HG03460 (cell line): ENCODE measurements around the gene PPP2R1B.

Experiments used
- ATAC-seq: cut with Tn5 transposase; IDR thresholded peaks from one replicate; pipeline ENCODE4 v1.9.1; 2021; ENCODE audit not compliant: unreplicated experiment

Gene PPP2R1B

DNA sequence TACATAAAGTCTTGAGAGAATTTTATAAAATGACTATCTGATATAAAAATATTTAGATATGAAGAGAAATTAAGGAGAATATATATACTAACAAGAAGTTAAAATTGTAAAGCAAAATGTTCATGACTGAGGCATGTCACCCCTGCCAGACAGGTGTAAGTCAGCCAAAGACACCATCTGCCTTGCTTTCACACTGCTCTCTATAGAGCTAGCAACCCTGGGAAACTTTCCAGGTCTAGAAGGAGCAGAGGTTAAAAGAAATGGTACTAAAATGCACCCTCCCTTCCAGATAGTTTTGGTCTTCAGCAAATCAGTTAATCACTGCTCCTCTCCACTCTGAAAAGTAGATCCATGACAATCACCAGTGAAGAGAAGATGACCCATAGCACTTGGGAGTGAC is 16.5 kb downstream of the PPP2R1B start:
- no peak for ATAC-seq

DNA sequence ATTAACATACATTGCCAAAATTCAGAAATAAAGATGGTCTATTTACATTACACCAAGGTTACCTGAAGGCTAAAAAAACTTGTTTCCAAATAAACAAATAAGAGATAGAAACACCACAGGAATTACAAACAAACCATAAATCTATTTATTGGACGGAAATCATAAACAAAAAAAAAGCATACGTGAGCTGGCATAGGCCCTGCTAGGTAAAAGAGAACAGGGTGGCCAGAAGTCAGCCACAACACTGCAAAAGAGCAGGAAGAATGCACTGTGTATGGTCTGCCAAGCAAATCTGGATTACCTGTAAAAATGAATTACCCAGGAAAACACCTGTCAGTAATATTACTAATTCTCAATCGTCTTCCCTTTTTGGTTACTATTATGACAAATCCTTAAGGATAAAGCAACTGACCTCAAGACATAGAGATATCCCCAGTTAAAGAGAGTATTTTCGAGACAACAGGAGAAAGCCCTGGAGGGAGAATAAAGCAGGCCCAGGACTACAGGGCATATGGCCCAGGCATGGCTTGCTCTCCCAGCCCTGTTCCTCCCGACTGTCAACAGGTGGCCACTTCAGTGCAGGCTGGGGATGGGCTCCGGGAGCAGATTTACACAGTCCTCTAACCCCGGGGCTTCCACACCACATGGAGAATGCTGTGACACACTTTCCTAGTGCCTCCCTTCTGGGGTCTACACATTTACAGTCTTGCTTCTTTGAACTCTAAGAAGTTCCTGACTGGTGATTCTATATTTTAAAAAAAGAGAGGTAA is 18.0 kb downstream of the PPP2R1B start:
- no peak for ATAC-seq

DNA sequence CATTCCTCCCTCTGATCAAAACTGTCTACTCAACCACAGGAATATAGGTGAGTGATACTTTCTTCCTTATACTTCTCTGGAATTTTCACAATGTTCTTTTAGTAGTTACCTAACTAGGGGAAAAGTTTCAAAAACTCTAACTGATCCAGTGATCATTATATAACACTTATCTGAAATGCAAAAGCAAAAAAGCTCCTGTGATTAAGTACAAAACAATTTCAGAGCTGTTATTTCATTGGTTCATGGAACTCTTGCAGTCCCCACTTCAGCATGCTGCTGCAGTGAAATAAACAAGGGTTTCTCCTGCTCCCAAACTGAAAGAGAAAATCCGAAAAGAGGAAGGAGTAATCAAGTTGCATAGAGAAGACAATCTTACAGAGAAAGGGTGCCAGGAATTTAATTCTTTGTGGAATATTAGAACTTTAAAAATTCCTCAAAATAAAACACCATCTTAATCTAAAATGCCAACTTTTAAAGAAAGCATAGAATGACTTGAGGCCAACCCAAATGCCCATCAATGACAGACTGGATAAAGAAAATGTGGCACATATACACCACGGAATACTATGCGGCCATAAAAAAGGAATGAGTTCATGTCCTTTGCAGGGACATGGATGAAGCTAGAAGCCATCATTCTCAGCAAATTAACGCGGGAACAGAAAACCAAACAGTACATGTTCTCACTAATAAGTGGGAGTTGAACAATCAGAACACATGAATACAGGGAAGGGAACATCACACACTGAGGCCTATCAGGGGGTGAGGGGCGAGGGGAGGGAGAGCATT is 20.3 kb downstream of the PPP2R1B start:
- ATAC-seq = no peak

DNA sequence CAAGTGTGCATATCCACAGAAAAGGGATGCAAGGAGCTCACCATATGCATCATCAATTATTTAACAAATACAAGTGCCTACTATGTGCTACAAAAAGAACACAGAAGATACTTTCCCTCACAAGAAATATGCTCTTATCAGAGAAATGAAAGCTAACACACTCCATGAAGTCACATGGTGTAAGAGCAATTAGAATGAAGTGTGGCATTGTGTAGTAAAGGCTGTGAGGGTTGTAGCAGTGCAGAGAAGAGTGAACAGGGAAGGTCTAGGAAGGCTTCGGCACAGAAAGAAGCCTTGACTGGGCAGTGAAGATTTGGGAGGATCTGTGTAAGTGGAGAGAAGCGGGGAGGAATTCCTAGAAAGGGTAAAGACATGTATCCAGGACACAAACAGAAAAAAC is 22.5 kb downstream of the PPP2R1B start:
- no peak for ATAC-seq

DNA sequence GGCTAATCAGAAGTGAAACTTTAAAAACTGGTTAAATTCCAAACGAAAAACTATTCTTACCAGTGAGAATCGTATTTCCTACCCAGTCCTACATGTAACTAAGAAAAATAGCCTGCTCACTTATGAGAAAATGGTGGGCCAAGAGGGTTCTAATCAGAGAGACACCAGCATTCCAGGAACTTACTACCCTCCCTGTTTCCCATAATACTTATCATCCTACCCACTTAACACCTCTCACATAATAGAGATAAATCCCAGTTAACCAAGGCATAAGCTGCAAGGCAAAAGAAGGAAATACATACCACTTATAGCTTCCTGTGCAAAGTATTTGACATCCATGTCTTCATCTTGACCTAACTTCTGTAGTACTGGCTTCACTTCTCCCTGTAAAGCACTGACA is 24.4 kb downstream of the PPP2R1B start:
- no peak for ATAC-seq

DNA sequence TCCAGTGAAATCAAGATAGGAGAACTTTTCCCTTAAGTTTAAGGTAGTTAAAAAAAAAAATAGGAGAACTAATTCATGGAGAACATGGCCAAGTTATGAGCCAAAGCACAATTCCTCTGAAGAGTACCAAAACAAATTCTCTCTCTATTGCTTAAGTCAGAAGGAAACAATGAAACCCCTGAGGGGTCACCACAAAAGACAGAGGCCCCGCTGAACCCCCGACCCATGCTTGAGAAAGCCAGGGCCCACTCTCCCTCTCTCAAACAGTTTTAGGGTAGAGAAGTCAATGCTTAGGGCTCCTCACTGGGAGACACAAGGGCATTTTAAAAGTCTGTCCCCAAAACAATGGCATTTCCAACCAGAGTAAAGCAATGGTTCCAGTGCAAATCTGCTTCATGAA is 26.9 kb downstream of the PPP2R1B start:
- no peak for ATAC-seq

DNA sequence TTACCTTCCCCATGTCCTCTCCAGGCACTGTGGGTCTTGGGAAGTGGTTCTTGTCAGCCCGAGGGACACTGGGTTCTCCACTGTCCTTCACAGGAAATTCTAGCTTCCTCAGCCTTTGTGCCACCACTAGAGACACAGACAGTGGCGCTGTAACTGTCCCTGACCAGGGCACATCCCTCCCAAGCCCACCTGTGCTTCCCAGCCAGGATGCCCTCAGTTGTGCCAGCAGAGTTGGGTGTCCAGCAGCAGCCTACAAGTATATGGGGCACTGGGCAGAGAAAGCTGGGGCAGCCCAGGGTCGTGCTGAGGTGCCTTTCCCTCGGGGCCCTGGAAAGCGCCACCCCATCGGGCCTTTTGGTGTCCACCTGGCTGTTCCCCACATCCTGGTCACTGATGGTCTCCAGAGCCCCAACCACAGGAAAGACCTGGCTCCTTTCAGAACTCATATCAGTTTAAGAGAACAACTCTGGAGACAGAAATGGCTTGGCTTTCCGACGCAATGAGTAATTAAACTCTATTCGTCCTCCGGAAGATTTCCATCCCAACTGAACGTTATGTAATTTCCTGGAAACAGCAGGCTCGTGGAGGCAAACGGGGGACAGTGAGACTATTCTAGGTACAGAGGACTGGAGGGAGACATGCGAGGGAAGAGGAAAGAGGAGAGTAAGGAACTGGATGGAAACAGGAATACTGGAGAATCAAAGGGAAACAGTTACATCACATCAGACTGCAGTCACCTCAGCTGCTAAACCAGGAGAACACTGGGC is 28.6 kb downstream of the PPP2R1B start:
- no peak for ATAC-seq

DNA sequence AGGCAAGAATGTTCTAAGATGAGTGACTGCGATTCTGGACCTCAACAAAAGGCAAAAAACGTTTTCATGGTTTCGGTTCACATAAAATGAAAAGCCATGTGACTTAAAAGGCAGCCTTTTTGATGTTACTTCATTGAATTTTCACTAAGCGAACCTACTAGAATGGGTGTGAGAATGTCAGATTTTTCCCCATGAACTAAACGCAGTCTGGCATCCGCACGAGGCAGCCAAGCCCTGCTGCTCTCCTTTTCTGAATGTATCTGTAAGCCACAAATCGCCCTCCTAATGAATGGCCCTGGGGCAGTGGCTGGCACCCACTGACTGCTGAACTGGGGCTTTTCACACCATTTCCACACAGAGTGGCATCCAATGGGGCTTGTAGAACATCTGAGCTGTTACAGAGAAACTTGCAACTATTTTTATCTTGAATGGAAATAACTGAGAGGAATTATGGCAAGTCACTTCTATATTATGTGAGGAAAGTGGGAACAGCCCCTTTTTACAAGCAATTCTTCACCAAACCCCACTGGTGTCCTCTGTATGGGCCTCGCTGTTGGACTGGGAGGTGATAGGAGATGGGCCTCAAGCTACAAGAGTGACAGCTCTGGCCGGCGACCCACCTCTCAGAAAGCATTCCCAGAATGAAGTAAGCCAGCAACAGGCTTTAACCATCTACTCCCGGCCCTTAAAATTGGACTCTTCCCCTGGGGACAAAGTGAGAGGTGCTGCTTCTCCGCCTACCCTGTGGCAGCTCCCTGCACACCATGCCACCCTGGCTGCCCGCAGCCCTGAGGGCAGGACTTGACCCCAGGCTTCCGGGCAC is 29.4 kb downstream of the PPP2R1B start:
- ATAC-seq = no peak

DNA sequence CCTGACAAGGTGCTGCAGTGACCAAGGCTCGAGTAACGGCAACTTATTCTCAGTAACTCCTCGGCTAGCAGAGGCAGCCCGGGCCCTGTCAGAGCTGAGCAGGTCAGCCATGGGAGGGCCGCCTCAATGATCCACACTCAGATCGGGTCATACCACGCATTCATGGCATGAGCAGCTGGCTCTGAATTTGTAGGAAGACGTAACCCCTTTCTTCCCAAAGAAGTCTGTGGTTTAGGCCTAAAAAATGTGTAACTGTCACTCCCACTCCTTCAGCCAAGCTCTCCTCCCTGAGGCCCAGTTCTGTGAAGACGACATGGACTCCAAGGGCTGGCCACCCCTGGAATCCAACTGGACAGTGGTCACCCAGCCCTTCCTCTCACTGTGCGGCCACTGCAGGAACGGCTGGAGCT is 30.0 kb downstream of the PPP2R1B start:
- no peak for ATAC-seq

DNA sequence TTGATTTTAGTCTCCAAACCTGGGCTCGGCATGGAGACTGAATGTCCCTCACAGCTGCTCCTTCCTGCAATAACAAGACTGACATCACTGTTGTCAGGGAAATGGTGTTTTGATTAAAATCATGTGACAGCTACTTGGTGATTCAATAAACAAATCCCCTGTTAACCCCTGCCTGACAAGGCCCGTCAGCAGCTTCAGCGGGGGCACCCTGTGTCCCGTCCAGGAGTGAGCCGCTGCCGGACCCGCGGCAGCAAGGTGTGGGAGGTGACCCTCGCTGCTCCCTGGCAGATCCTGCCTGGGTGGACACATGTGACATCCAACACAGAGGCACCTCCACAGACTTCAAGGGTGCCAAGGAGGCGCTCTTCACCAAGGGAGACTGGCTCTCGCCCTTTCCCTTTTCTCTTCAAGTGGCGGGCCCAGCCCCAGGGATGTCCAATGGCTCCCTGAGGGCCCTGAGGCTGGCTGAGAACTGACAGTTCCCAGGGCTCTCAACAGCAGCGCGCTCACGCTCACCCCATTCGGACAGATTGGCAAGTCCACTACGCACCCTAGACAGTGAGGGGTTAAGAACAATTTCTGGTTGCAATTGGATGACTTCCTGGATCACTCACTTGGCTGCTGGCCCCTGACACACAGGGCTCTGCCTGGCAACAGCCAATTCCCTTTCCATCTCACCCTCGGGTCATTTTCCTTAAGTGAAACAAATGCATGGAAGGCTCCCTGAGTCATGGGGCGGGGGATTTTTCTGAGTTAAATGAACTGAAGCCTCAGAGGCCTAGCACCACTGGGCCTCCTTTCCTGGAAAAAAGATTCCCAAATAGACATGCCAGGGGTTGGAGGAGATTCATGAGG is 30.7 kb downstream of the PPP2R1B start:
- no peak for ATAC-seq

DNA sequence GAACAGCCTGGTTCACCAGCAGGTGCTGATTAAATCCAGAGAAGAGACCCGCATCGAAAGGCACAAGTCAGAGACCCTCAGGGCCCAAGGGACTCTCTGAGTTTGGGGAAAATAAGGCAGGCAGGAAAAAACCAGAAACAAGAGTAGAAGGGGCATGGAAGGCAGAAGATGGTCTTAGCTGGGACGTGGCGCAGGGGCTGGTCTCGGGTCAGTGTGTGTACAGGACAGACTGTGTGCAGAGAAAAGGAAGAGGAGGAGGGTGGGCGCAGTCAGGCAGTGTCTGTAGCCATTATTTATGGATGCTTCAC is 31.3 kb downstream of the PPP2R1B start:
- ATAC-seq = no peak

DNA sequence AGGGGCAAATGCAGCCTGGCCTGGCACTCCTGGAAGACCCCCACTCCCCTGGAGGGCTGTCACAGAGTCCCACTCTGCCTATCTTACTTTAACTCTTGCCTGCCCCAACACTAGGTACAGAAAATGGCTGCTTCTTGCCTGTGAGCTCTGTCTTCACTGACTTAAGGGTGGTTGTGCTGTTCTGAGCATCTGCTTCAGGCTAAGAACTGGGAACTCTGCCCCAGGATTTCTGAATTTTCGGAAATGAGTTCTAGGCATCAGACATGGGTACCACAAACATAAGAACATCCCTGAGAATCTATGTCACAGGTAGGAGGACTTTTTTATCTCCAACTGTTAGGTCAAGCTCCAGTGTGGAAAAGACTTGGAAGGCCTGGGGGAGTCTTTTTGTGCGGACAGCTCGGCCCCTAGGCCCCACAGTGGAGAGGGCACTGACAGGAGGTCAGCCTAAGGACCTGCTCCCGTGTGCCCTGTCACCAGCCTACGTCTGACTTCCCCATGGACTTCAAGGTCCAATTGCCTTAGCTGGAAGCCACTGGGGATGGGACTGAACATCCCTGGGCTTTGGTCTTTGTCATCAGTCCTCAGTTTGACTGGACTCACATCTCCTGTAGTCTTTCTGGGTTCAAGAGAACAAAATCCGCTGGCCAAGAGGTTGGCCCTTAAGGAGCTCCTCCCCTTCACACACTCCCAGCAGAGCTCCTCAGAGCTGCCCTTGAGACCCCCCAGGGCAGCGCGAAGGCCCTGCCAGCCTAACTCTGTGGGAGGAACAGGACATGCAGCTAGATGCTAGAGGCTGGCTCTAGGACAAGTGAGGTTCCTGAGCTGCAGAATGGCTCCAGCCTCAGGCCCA is 31.9 kb downstream of the PPP2R1B start:
- ATAC-seq = no peak

DNA sequence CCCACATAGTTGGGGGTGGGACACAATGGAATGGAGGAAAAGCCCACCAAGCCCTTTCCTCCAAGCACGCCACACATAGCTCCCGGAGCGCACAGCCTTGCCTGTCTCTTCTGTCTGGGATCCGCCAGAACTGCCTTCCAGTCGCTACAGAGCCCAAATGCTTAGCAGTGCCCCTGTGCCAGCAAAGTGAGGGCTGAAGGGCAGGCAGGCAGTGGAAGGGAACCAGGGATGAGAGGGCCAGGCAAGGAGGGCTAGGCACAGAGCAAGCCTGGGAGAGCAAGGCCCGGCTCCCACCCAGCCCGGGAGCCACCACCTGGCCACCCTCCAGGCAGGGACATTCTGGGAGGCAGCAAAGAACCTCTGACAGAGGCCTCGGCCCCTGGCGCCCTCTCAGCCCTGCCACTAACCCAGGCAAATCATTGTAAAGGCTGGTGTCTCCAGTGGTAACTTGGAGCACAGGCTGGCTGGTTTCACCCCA is 32.5 kb downstream of the PPP2R1B start:
- ATAC-seq = no peak

DNA sequence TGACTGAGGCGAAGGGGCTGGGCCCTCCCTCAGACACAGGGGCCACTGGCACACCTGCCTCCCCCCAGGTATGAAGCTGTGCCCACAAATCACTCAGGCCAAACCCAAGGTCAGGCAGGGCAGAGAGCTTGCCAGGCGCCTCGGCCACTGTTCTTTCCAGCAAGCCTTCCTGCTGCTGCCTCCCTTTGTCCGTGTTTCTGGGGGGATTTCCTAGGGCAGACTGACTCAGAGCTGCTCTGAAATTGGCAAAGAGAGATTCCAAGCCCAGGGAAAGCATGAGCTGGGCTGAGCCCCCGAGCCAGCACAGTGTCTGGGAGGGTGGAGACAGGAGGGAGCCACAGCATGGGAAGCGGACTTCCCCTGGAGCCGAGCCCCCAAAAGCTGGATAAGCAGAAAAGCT is 33.2 kb downstream of the PPP2R1B start:
- ATAC-seq = no peak

DNA sequence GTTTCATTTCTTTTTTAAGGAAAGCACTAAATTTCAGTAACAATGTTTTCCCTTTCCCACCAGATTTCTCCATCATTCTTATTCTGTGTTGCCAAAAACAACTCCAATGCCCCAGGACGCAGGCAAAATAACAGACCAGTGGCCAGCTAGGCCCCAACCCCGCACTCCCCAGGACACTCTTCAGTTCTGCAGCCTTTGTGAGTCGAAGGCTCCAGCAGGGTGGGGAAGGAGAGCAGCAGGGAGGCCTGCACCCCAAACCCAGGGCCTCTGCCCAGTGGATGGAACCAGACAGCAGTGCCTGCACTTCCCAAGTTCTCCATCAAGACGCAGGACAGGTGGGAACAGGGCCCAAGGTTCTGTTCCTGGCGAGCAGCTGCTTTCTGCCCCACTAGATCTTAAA is 34.4 kb downstream of the PPP2R1B start:
- no peak for ATAC-seq

DNA sequence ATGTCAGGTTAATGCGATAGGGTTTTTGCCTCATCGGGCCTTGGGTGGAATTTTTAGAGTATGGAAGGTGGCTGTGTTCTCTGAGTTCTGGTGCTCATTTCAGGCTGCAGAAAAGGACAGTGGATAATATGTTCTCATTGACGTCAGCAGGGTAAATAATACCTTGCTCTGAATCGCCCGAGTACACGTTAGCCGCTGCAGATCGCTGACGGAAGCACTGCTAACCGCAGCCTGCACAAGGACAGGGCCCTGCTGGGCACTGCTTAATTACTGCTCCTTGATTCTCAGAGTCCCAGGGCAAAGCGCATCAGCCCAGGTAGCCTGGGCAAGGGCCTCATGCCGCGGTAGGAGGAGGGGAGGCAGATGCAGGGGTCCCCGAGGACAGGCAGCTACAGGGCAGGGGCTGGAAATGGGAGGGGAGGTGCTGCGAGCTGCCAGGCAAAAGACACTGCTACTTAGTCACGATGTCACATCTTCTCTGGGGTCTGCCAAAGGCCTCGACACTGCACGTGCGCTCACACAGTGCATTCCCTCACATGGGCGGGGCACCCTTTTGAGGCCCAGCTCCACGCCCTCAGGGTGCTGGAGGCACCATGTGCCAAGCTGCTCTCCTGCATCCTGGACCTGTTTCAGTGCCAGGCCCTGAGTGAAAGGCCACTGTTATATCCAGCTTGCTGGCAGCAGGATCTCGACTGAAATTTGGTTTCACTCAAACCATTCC is 35.2 kb downstream of the PPP2R1B start:
- ATAC-seq = no peak

DNA sequence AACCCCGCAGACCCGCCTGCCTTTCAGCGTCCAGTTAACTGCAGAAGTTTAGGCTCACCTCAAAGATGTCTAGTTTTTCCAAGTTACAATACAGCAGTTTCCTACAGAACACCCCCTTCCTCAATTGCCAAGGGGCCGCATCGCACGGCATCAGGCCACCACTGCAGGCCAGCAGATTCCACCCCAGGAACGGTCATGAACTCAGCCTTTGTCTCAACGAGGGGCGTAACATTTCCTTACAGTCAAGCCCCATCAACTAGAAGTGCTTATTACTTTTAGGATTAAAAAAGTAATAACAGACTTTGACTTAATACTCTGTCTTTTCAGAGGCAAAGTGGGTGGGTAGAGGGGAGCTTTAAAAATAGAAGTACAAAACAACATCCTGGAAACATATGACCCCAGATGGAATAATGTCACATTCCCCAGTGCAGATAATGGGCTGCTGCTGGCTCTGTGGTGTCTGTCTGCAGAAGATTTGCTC is 36.3 kb downstream of the PPP2R1B start:
- ATAC-seq = no peak

DNA sequence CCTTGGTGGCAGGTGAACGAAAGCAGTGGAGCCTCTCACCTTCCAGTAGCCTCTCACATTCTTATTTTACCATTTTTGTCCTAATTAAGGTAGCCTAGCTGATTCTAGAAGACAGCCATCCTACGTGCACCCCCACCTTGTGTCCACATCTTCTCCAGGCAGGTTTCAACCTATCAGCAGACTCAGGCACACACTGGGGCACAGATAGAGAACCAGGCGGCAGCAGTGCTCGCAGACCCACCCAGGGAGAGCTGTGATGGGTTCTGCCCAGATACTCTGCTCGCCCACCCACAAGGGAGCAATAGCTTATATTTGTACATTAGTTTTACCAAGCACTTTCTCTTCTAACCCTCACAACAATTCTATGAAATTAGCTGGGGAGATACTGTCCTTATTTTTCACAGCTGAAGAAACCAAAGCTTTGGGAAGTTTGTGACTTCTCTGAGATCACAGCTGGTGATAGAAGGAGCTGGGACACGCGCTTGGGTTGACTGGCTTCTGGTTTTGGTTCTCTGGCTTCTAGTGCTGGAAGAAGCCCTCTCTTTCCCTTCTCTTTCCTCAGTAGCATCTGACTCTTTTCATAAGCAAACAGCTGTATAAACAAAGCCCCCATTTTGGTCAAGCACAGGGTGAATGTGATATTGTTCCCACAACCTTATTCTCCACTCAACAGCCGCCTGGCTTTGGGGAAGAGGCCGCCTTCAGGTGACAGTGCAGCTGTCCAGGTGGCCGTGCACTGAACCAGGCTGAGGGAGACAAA is 36.9 kb downstream of the PPP2R1B start:
- no peak for ATAC-seq
